AG10803 (cell line): ENCODE data around the gene PAX4.

Source experiments
- DNase-seq: peaks from one replicate; pipeline ENCODE4 v3.0.0; 2010; ENCODE audit warnings: low read depth
- H3K4me3 ChIP-seq: 2 replicates; pipeline ENCODE4 v1.5.1; 2011; ENCODE audit warnings: mild to moderate bottlenecking, low read length, control low read depth
- TF ChIP-seq, protein P1 (sequence below): conservative IDR thresholded peaks from 2 replicates; pipeline ENCODE4 v1.5.1; 2011; ENCODE audit warnings: mild to moderate bottlenecking, low read length, control low read depth, inconsistent platforms

Gene PAX4

GRCh38 chr7:127654404-127655394, 36.8 kb upstream of the PAX4 start:
- H3K4me3 ChIP-seq, result peak overlapping the region; percentile 13; the same call in 1 of the 2 replicates
- no peak for DNase-seq
- TF ChIP-seq, protein P1, sequence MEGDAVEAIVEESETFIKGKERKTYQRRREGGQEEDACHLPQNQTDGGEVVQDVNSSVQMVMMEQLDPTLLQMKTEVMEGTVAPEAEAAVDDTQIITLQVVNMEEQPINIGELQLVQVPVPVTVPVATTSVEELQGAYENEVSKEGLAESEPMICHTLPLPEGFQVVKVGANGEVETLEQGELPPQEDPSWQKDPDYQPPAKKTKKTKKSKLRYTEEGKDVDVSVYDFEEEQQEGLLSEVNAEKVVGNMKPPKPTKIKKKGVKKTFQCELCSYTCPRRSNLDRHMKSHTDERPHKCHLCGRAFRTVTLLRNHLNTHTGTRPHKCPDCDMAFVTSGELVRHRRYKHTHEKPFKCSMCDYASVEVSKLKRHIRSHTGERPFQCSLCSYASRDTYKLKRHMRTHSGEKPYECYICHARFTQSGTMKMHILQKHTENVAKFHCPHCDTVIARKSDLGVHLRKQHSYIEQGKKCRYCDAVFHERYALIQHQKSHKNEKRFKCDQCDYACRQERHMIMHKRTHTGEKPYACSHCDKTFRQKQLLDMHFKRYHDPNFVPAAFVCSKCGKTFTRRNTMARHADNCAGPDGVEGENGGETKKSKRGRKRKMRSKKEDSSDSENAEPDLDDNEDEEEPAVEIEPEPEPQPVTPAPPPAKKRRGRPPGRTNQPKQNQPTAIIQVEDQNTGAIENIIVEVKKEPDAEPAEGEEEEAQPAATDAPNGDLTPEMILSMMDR, result peak; percentile 12; the same call in 1 of the 2 replicates

DNA sequence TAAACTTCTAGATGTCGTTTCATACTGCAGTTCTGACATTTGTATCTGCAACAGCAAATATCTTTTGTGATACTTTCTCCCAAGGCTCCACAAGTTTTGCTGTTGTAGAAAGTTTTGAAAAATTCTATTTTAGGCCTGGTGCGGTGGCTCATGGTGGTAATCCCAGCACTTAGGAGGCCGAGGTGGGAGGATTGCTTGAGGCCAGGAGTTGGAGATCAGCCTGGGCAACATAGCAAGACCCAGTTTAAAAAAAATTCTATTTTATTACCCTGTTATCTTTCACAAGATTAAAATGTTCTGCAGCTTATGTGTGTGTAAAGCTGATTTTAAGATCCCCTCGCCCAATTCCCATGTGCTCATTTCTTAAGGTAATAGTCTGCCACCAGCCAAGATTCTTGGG, 35.5 kb upstream of the PAX4 start:
- DNase-seq, result no peak
- TF ChIP-seq, protein P1, result no peak
- H3K4me3 ChIP-seq, result peak overlapping the region; percentile 81

DNA sequence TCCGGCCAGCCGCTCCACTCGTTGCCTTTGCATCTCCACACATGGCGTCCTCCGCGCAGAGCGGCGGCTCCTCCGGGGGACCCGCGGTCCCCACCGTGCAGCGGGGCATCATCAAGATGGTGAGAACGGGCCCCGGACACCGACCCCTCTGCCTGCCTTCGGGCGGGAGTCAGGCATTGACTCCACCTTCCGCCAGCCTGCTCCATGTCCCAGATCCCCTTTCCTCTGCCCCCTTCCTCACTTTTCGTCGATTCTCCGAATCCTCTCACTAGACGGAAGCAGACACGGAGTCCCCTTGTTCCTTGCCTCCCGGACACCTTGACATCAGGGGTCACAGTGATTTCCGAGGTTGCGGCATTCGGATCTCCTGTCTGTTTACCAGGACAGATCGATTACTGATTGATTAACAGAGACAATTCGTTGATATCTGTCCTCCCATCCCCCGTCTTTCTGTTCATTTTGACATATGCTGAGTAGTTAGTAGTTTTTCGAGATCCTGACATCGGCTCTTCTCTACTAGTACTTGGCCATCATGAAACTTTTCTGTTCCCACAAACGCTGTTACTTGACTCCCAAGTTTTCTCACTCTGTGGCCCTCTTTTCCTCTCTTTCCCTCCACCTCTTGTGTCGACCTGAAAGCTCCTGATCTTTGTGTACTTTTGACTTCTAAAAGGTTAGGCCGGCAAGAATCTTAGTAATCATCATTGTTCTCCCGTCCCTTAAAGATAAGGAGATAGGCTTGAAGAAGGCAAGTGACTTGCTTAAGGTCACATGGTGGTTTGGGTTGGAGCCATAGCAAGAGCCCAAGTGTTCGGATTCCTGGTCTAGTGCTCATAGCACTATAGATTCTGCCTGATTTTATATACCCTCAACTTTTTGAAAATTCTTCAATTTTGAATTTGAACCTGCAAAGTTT, 34.6 kb upstream of the PAX4 start:
- H3K4me3 ChIP-seq, result peak overlapping the region; percentile 81
- TF ChIP-seq, protein P1, result no peak
- DNase-seq, result peak; percentile 40

- H3K4me3 ChIP-seq, result peak within 1 kb of the TSS; percentile 81
- TF ChIP-seq, protein P1, result no peak
- peak; percentile 99 for DNase-seq
Observed at GRCh38 chr7:127651556-127652332, 33.8 kb upstream of the PAX4 start, which contains the start of gene SND1. TSS of gene SND1 (plus strand) at chr7:127652194. CDS start at chr7:127652374, 180 bp downstream.

- peak overlapping the region; percentile 81 for H3K4me3 ChIP-seq
- TF ChIP-seq, protein P1, result no peak
- no peak for DNase-seq
Observed at GRCh38 chr7:127650847-127651555, 33.1 kb upstream of the PAX4 start.

DNA sequence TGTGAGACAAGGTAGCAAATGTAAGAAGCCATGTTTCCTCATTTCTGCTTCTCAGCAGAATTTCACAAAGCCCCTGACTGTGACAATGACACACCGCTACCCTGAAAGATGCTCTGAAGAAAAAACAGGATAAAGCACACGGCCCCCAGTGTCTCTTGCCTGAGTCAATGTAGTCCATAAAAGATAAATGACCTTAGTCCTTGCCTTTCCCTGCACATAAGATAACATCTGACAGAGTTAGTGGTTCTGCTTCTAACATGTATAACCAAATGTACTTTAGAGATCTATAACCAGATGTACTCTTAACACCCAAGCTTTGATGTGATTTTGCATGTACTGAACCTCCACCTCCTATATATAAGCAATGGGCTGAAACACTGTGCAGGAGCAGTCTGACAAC, 31.0 kb upstream of the PAX4 start:
- TF ChIP-seq, protein P1, result no peak

More for the DNA sequence above, 31.0 kb upstream of the PAX4 start:
- DNase-seq, result no peak
- no peak overlapping the region for H3K4me3 ChIP-seq
